ENCODE results near the gene CREBL2.
"Not testable (repeated sequence)": the region's sequence is repeated elsewhere in the genome, so short reads cannot be mapped to it uniquely, and the experiment has no call there.

Gene CREBL2

DNA sequence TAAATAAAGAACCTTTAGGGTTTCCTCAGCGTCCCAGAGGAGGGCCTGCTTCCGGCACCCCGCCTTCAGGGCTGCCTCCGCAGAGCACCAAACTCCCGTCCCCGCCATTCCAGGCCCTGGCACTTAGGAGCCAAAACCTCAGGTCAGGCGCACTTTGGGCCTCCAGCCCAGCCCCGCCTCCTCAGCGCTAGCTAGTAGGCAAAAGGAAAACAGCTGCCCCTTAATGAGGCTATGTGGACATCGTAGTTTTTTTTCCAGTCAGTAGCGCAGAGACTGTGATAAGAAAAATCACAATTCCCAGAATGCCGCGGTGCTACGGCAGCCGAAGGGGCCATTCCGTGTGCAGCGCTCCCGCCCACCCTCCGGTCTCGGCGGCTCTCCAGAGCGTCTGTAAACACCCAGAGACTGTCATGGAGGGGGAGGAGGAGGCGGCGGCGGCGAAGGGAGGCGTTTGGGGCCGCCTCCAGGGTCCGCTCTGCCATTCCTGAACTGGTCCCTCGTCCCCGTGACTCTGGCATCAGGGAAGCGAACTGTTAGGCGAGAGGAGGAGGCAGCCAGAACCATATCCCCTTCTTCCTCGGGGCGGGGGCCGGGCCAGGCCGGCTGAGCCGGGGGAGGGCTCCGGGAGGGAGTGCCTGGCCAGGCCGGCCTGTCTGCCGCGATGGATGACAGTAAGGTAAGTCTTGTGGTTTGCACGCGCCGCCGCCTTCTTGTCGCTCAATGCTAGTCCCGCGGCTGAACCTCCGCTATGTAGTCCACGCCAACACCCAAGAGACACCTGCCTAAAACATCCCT is at the start of gene CREBL2:
Gene CREBL2 (plus strand): TSS at position 365 of the 795 bp plus-strand sequence. CDS start 297 bp downstream, at position 662.
- peak; percentile 59 for DNase-seq (ENCODE audit: low read depth)

DNA sequence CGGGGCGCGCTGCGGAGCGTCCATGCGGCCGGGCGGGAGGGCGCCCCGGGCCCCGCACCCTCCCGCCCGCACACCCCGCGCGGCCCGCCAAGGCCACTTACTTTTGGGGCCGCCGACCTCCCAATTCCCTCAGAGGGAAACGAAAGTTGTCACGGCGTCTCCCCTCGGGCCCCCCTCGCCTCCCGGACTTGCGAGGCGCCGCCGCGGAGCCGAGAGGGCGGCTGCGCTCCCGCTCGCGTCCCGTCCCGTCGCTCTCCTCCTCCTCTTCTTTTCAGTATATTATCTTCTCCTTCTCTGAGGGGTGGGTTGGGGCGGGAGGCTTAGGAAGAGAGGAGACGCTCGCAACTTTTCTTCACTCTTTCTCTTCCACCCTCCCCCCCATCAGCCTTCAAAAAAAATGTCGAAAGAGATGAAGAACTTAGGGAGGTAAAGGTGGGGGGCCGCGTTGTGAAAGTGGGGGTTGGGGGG is 49.6 kb upstream of the CREBL2 start:
- no peak for DNase-seq (ENCODE audit: low read depth)

DNA sequence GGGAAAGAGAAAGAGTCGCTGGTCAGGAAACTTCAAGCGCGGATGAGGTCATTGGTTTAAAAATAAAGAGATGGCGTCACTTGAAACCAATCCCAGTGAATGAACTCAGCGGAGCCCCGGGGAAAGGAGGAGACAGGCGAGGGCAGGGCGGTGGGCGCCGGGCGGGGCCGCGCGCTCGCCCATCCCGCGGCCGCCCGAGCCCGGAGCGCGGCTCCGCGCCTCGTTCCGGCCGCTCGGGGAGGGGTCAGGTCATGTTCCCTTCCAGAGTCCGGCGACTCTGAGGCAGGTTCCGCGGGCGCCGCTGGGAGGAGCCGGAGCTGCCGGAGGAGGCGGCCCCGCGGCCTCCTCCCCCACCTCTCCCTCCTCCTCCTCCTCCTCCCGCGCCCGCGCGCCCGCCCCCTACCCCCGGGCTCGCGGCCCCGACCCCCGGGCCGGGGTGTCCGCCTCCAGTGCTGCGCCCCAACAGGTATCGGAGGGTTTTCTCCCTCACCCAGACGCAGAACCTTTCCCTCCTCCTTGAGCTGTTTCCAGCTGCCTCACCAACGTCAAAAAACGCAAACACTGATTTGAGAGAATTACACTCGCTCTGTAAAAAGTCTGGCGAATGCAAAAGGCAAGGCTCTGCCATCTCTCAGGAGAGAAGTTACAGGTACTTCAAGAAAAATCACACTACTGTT is 49.0 kb upstream of the CREBL2 start, which contains the start of gene DUSP16:
Gene DUSP16 (minus strand): TSS at position 279 of the 677 bp plus-strand sequence. CDS start 41,765 bp downstream, outside the sequence.
- DNase-seq (ENCODE audit: low read depth): peak; percentile 84

GRCh38 chr12:12563290-12563928 is 48.3 kb upstream of the CREBL2 start:
- DNase-seq (ENCODE audit: low read depth): no peak

- DNase-seq (ENCODE audit: low read depth): no peak
Measured at GRCh38 chr12:12564911-12565310, 46.8 kb upstream of the CREBL2 start.

GRCh38 chr12:12565971-12566370 is 45.7 kb upstream of the CREBL2 start:
- not testable (repeated sequence) for DNase-seq (ENCODE audit: low read depth)

GRCh38 chr12:12572659-12573058 is 39.0 kb upstream of the CREBL2 start:
- DNase-seq (ENCODE audit: low read depth): no peak

GRCh38 chr12:12577786-12578185 is 33.9 kb upstream of the CREBL2 start:
- no peak for DNase-seq (ENCODE audit: low read depth)

GRCh38 chr12:12580716-12581115 is 31.0 kb upstream of the CREBL2 start:
- not testable (repeated sequence) for DNase-seq (ENCODE audit: low read depth)

DNA sequence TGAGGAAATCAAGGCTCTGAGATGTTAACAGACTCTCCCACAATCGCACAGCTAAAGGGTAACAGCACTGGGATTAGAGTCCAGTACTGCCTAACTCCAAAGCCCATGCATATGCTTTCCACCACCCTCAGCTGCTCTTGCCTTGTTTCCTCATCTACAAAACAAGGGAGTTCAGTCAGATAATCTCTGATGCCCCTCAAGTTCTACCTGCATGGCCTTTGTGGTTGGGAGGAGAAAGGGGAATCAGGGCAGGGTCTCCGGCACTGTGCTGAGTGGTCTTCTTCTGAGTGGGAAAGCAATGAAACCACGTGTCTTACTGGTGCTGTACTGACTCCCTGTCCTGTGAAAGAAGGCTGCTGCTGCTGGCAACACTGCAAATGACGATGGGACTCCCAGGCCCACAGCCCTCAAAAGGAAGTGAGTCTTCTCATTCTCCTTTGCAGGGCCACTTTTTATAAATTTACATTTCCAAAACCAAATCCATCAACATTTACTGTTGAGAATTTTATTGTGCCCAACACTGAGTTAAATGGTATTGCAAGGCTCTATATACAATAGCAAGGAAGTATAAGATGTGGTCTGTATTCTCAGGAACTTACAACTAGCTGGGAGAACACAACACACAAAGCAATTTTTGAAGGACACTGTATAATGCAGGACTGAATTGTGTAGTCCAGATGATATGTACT is 29.3 kb upstream of the CREBL2 start:
- DNase-seq (ENCODE audit: low read depth): no peak

- no peak for DNase-seq (ENCODE audit: low read depth)
Measured at GRCh38 chr12:12582895-12583303, 28.8 kb upstream of the CREBL2 start.

GRCh38 chr12:12583510-12584178 is 28.0 kb upstream of the CREBL2 start:
- no peak for DNase-seq (ENCODE audit: low read depth)

DNA sequence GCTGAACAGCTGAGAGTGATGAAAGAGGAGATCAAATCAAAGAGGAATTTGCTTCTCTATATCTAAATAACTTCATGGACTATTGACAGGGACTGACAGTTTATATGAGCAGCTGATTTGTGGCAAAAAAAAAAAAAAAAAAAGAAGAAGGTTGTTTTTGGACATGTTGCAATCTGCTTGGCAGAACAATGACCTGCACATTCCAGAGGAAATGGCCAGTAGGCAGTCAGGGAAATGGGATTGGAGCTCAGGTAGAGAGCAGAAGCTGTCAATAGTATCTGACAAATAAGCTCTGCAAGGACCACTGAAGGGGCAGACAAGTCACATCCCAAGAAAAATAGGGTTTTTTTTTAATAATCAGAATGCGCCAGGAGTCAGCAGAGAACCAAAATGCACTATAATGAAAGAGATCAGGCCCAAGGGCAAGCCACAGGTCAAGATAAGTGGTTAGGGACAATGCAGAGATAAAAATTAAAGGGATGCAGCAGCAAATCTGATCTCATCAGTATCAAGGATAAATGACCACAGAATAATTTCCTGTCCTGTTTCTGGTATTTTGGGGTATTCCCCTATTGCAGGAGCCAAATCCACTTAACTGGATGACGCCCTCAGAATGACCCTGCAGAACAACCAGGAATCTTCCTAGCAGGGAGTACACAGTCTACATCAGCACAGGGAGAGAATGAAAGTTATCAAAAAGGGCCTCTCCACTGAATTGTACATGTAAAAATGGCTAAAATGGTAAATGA is 26.4 kb upstream of the CREBL2 start:
- no peak for DNase-seq (ENCODE audit: low read depth)

- DNase-seq (ENCODE audit: low read depth): no peak
Measured at GRCh38 chr12:12586879-12587675, 24.6 kb upstream of the CREBL2 start.

DNA sequence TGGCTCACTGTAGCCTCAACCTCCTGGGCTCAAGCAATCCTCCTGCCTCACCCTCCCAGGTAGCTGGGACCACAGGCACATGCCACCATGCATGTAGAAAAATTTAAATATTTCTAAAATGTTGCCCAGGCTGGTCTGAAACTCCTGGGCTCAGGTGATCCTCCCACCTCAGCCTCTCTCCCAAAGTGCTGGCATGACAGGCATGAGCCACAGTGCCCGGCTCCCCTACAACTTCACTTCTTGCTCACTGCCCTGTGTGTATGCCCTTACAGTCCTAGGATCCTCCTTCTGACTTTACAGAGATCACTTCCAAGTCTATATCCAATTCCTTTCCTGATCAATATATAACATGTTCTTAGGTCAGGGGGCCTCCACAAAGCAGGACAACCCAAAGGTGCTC is 23.8 kb upstream of the CREBL2 start:
- no peak for DNase-seq (ENCODE audit: low read depth)

- DNase-seq (ENCODE audit: low read depth): not testable (repeated sequence)
Measured at GRCh38 chr12:12588436-12588835, 23.2 kb upstream of the CREBL2 start.

DNA sequence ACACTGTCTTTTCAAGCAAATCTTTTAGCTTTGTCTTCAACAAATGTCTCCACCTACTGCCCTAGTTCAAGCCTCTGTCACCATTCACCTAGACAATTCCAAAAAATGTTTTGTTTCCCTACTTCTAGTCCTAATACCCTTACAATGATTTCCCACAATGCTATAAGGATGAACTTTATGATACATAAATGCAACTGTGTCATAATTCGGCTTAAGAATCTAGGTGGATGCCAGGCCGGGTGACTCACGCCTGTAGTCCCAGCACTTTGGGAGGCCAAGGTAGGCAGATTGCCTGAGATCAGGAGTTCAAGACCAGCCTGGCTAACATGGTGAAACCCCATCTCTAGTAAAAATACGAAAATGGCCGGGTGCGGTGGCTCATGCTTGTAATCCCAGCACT is 20.7 kb upstream of the CREBL2 start:
- DNase-seq (ENCODE audit: low read depth): no peak

DNA sequence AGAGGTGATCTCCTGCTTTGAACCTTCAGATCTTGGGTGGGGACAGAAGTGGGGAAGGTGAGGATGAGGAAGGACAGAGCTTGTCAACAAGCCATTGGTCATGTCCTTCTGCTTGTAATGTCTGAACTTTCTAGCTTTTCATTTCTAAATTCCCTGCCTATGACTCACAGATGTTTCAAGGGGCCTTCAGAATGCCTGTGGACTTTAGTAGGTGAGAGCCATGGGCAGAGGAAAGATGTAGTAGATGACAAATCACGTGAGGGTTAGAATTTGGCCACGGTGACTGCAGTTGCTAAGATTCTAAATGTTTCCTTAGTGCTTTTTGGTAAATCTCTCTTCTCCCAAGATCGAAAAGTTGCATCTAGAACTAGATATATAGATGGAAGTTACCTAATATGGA is 18.7 kb upstream of the CREBL2 start:
- DNase-seq (ENCODE audit: low read depth): no peak

GRCh38 chr12:12595929-12596328 is 15.7 kb upstream of the CREBL2 start:
- DNase-seq (ENCODE audit: low read depth): not testable (repeated sequence)

GRCh38 chr12:12596598-12596997 is 15.1 kb upstream of the CREBL2 start:
- DNase-seq (ENCODE audit: low read depth): not testable (repeated sequence)
